ENCODE results near the gene TTYH3.
"Not testable (repeated sequence)": the region's sequence is repeated elsewhere in the genome, so short reads cannot be mapped to it uniquely, and the experiment has no call there.

TTYH3 gene

GRCh38 chr7:2663121-2663886 is 31.5 kb downstream of the TTYH3 start:
- Histone ChIP-seq H3K36me3 (ENCODE audit: control insufficient read depth, insufficient read depth, low read length) (no peaks in the 10 kb centered on the region), H3K4me1 (ENCODE audit: control insufficient read depth, insufficient read depth, low read length) (no peaks in the 10 kb centered on the region), H3K4me3 (ENCODE audit: low read length) (no peak overlapping the region), H3K27ac (ENCODE audit: low read depth, low read length) (no peak overlapping the region), H3K27me3 (ENCODE audit: control insufficient read depth, insufficient read depth, low read length) (no peaks in the 10 kb centered on the region), H3K9ac (ENCODE audit: low read length) (no peak overlapping the region)

- no peak overlapping the region for H3K9ac ChIP-seq (ENCODE audit: low read length)
- H3K4me3 ChIP-seq (ENCODE audit: low read length) = no peak overlapping the region
- H3K27ac ChIP-seq (ENCODE audit: low read depth, low read length) = no peak overlapping the region
- no peaks in the 10 kb centered on the region for H3K27me3 ChIP-seq (ENCODE audit: control insufficient read depth, insufficient read depth, low read length)
- H3K36me3 ChIP-seq (ENCODE audit: control insufficient read depth, insufficient read depth, low read length) = no peaks in the 10 kb centered on the region
- H3K4me1 ChIP-seq (ENCODE audit: control insufficient read depth, insufficient read depth, low read length) = no peaks in the 10 kb centered on the region
These were observed 32.2 kb downstream of the TTYH3 start for GRCh38 chr7:2663960-2664359.

- Histone ChIP-seq H3K27ac (ENCODE audit: low read depth, low read length) (no peak overlapping the region), H3K4me1 (ENCODE audit: control insufficient read depth, insufficient read depth, low read length) (no peaks in the 10 kb centered on the region), H3K27me3 (ENCODE audit: control insufficient read depth, insufficient read depth, low read length) (no peaks in the 10 kb centered on the region), H3K36me3 (ENCODE audit: control insufficient read depth, insufficient read depth, low read length) (no peaks in the 10 kb centered on the region), H3K9ac (ENCODE audit: low read length) (no peak overlapping the region), H3K4me3 (ENCODE audit: low read length) (no peak overlapping the region)
These were observed 33.6 kb downstream of the TTYH3 start for GRCh38 chr7:2665359-2665791.

DNA sequence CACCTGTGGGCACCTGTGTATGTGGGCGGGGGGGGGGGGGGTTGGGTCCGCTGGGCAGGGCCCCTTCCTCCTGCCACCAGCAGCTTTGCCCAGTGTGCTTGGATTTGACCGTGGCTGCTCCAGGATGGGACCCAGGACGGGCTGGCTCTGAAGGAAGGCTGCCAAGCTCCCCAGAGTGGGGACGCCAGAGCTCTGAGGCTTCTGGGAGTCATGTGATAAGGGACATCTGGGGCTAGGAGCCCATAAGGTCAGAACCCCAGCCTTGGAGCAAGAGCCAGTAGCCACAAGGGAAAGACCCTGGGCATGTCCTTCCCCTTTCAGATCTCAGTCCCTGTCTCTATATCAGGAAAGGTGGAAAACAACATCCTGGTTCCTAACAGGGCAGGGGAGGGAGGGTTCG is 34.4 kb downstream of the TTYH3 start:
- Histone ChIP-seq H3K27ac (ENCODE audit: low read depth, low read length) (no peak overlapping the region), H3K36me3 (ENCODE audit: control insufficient read depth, insufficient read depth, low read length) (no peaks in the 10 kb centered on the region), H3K9ac (ENCODE audit: low read length) (no peak overlapping the region), H3K27me3 (ENCODE audit: control insufficient read depth, insufficient read depth, low read length) (peaks cover 2% of the 10 kb centered on the region), H3K4me3 (ENCODE audit: low read length) (no peak overlapping the region), H3K4me1 (ENCODE audit: control insufficient read depth, insufficient read depth, low read length) (no peaks in the 10 kb centered on the region)

DNA sequence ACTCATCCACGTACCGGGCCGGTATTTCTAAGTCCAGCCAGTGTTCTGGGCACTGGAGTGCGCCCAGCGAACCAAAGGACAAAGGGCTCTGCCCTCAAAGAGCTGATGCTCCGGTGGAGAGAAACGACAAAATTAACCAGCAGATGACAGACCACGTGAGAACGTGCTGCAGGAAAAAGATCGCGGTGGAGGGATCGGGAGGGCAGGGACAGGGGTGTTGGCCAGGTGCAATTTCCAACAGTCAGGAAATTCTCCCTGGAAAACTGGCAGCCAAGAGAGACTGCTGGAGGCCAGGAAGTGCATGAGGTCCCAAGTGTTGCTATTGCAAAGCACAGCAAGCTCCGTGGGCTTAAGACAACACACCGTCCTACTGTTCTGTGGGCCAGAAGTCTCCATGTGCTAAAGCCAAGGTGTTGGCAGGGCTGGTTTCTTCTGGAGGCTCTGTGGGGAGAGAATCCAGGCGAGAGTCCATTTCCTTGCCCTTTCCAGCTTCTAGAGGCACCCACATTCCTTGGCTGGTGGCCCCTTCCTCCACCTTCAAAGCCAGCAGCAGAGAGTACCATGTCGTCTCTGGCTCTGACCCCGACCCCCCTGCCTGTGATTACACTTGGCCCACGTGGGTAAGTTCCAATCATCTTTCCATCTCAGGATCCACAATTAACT is 34.9 kb downstream of the TTYH3 start:
- Histone ChIP-seq H3K4me3 (ENCODE audit: low read length) (no peak overlapping the region), H3K27me3 (ENCODE audit: control insufficient read depth, insufficient read depth, low read length) (peaks cover 3% of the 10 kb centered on the region), H3K36me3 (ENCODE audit: control insufficient read depth, insufficient read depth, low read length) (no peaks in the 10 kb centered on the region), H3K9ac (ENCODE audit: low read length) (no peak overlapping the region), H3K4me1 (ENCODE audit: control insufficient read depth, insufficient read depth, low read length) (no peaks in the 10 kb centered on the region), H3K27ac (ENCODE audit: low read depth, low read length) (no peak overlapping the region)

DNA sequence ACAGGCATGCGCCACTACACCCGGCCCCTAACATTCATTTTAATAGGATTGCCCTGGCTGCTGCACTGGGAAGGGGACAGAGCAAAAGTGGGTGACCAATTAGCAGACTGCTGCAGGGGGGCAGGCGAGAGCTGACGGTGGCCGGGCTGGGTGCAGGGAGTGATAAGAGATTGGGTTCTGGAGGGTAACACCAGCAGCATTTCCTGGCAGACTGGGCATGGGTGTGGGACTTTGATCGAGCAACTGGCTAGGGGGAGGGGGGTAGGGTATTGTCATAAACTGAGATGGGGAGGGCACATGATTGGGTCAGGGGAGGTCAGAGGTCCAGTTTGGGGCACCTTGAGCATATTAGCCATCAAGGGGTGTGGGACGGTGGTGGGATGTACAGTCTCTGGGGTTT is 36.1 kb downstream of the TTYH3 start:
- H3K9ac ChIP-seq (ENCODE audit: low read length) = no peak overlapping the region
- H3K4me1 ChIP-seq (ENCODE audit: control insufficient read depth, insufficient read depth, low read length) = no peaks in the 10 kb centered on the region
- no peaks in the 10 kb centered on the region for H3K36me3 ChIP-seq (ENCODE audit: control insufficient read depth, insufficient read depth, low read length)

DNA sequence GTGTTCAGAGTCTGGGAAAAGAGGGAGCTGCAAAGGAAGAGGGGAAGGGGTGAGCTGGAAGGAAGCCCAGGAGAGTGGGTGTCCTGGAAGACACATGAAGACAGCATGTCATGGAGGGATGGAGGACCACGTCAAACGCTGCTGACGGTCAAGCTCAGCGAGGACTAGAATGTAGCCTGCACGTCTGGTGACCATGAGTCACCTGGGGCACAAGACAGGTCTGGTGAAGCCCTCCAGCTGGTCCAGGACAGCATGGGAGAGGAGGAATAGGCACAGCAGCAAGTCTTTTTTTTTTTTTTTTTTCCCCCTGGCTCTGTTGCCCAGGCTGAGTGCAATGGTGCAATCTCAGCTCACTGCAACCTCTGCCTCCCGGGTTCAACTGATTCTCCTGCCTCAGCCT is 36.6 kb downstream of the TTYH3 start:
- Histone ChIP-seq H3K27ac (ENCODE audit: low read depth, low read length) (no peak overlapping the region), H3K9ac (ENCODE audit: low read length) (no peak overlapping the region), H3K4me1 (ENCODE audit: control insufficient read depth, insufficient read depth, low read length) (no peaks in the 10 kb centered on the region), H3K36me3 (ENCODE audit: control insufficient read depth, insufficient read depth, low read length) (no peaks in the 10 kb centered on the region), H3K27me3 (ENCODE audit: control insufficient read depth, insufficient read depth, low read length) (peaks cover 3% of the 10 kb centered on the region), H3K4me3 (ENCODE audit: low read length) (no peak overlapping the region)

More for the DNA sequence above, 36.1 kb downstream of the TTYH3 start:
- Histone ChIP-seq H3K27me3 (ENCODE audit: control insufficient read depth, insufficient read depth, low read length) (peaks cover 3% of the 10 kb centered on the region), H3K27ac (ENCODE audit: low read depth, low read length) (no peak overlapping the region), H3K4me3 (ENCODE audit: low read length) (no peak overlapping the region)

DNA sequence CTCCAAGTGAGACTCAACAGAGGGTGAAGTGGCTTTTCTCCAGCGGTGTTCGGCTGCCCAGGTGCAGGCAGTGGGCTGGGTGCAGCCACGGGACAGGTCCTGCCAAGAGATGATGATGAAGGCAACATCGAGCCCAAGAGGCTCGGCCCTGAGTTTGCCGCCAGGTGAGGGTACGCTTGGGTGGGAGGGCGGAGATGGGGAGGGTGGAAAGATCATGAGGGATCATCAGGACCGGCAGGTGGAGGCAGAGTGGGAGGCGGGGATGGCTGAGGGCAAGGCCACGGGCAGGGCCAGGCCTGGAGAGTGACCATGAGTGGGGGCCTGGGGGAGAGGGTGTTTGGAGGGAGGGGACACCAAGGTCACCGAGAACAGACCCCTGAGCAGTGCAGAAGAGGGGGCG is 38.4 kb downstream of the TTYH3 start:
- no peak overlapping the region for H3K4me3 ChIP-seq (ENCODE audit: low read length)
- no peaks in the 10 kb centered on the region for H3K36me3 ChIP-seq (ENCODE audit: control insufficient read depth, insufficient read depth, low read length)
- no peak overlapping the region for H3K27ac ChIP-seq (ENCODE audit: low read depth, low read length)
- no peaks in the 10 kb centered on the region for H3K4me1 ChIP-seq (ENCODE audit: control insufficient read depth, insufficient read depth, low read length)
- H3K9ac ChIP-seq (ENCODE audit: low read length) = no peak overlapping the region
- H3K27me3 ChIP-seq (ENCODE audit: control insufficient read depth, insufficient read depth, low read length) = peaks cover 3% of the 10 kb centered on the region

DNA sequence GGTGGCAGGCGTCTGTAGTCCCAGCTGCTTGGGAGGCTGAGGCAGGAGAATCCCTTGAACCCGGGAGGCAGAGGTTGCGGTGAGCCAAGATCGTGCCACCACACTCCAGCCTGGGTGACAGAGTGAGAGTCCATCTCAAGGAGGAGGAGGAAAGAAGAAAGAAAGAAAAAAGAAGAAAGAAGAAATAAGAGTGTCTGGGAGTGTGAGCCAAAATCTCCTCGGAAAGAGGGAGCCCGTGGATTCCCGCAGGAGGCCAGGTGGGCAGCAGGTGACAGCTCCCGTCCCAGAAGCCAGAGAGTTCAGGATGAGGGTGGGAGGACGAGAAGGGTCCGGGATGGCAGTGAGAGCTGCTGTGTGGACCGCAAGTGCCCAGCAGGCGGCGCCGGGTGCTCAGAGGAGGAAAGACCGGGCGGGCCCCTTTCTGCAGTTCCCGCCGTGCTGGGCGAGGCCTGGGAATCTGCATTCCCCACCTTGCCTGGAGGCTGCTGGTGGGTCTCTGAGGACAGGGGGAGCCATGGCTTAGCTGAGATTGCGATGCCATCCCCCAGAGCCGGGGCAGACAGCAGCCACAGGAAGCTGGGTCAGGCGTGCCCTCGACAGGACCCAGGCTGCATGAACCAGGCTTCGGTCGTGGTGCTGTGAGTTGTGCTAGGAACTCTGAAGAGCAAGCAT is 39.1 kb downstream of the TTYH3 start:
- Histone ChIP-seq H3K36me3 (ENCODE audit: control insufficient read depth, insufficient read depth, low read length) (no peaks in the 10 kb centered on the region), H3K4me3 (ENCODE audit: low read length) (no peak overlapping the region), H3K27me3 (ENCODE audit: control insufficient read depth, insufficient read depth, low read length) (peaks cover 3% of the 10 kb centered on the region), H3K27ac (ENCODE audit: low read depth, low read length) (no peak overlapping the region), H3K9ac (ENCODE audit: low read length) (no peak overlapping the region), H3K4me1 (ENCODE audit: control insufficient read depth, insufficient read depth, low read length) (no peaks in the 10 kb centered on the region)

- not testable (repeated sequence) for H3K27ac ChIP-seq (ENCODE audit: low read depth, low read length); H3K36me3 ChIP-seq (ENCODE audit: control insufficient read depth, insufficient read depth, low read length); H3K27me3 ChIP-seq (ENCODE audit: control insufficient read depth, insufficient read depth, low read length); H3K9ac ChIP-seq (ENCODE audit: low read length); H3K4me1 ChIP-seq (ENCODE audit: control insufficient read depth, insufficient read depth, low read length); H3K4me3 ChIP-seq (ENCODE audit: low read length)
These were observed 41.4 kb downstream of the TTYH3 start for GRCh38 chr7:2673214-2673613.

- Histone ChIP-seq H3K36me3 (ENCODE audit: control insufficient read depth, insufficient read depth, low read length) (no peaks in the 10 kb centered on the region), H3K4me1 (ENCODE audit: control insufficient read depth, insufficient read depth, low read length) (no peaks in the 10 kb centered on the region), H3K4me3 (ENCODE audit: low read length) (no peak overlapping the region), H3K27ac (ENCODE audit: low read depth, low read length) (no peak overlapping the region), H3K9ac (ENCODE audit: low read length) (no peak overlapping the region), H3K27me3 (ENCODE audit: control insufficient read depth, insufficient read depth, low read length) (peaks cover 3% of the 10 kb centered on the region)
These were observed 42.1 kb downstream of the TTYH3 start for GRCh38 chr7:2673934-2674333.

GRCh38 chr7:2675256-2675764 is 43.5 kb downstream of the TTYH3 start:
- Histone ChIP-seq H3K27ac (ENCODE audit: low read depth, low read length) (no peak overlapping the region), H3K4me1 (ENCODE audit: control insufficient read depth, insufficient read depth, low read length) (no peaks in the 10 kb centered on the region)

More at GRCh38 chr7:2675256-2675764, 43.5 kb downstream of the TTYH3 start:
- Histone ChIP-seq H3K27me3 (ENCODE audit: control insufficient read depth, insufficient read depth, low read length) (peaks cover 9% of the 10 kb centered on the region), H3K36me3 (ENCODE audit: control insufficient read depth, insufficient read depth, low read length) (no peaks in the 10 kb centered on the region), H3K9ac (ENCODE audit: low read length) (no peak overlapping the region), H3K4me3 (ENCODE audit: low read length) (no peak overlapping the region)

All from rectal smooth muscle tissue (tissue), 1 donor.